Measurements from ENCODE around the gene CDKAL1. TPM values are rescaled to one million over a fixed set of nuclear protein-coding genes. Genes with fewer than 3 reads are reported as not detected.

The CDKAL1 gene
- total and polyA plus RNA-seq, 11 donors, result 3.2 to 14.3 (median 9.3) TPM

GRCh38 chr6:20810727-20811108, 276.5 kb downstream of the CDKAL1 start:
- intact Hi-C loops (cut with DNase I), result no loop called here
- WGBS, 4 donors, result 55 to 64% (median 59%) methylated on average over 3 of the region's 3 CpGs
- ATAC-seq, result peak in 1 of 4 donors; percentile 41
- TF ChIP-seq CTCF (IDR thresholded peaks at IDR 0.05), result no peak
- no peak for TF ChIP-seq POLR2A (IDR thresholded peaks at IDR 0.05)
- Histone ChIP-seq H3K27ac (peak overlapping the region in 5 of 12 donors; percentile 27 to 62 (median 38)), H3K4me3 (no peak overlapping the region), H3K9me3 (peaks cover 0 to 39% (median 11%) of the 10 kb centered on the region in 12 donors), H3K36me3 (no peaks in the 10 kb centered on the region), H3K4me1 (peaks cover 0 to 25% (median 15%) of the 10 kb centered on the region in 12 donors), H3K27me3 (no peaks in the 10 kb centered on the region)
- DNase-seq, result peak in 1 of 5 donors; percentile 30

DNA sequence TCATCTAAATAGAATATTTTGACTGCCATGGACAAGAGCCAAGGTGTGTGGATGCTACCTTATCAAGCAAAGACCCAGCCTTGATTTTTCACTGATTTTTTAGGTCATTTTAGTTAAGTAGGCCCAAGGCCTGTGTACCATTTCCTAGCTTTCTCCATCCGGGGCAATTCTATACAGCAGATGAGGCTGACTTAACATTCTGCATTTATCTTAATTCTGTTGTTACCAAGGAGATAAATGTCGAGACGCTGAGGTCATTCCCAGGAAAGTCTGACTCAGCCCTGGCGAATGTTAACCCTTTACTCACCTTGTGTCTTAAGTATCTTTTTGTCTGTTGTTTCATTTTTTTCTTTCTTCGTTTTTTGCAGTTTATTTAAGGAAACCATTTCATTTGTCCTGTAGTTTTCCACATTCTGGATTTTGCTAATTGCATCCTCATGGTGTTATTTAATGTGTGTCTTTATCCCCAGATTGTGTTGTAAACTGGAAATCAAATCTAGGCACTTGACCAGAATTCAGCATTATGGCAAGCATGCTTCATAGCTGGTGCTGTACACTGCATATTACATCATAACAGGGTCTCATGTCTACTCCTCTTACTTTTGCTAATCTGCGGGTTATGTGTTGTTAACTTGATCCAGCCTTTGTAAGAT, 277.0 kb downstream of the CDKAL1 start:
- H3K4me1 ChIP-seq, result peaks cover 0 to 25% (median 15%) of the 10 kb centered on the region in 12 donors
- DNase-seq, result peak in 1 of 5 donors; percentile 15
- no peaks in the 10 kb centered on the region for H3K36me3 ChIP-seq
- 19 to 26% (median 22%) methylated on average over 6 of the region's 6 CpGs for WGBS, 4 donors
- intact Hi-C loops (cut with DNase I), result no loop called here
- no peak overlapping the region for H3K4me3 ChIP-seq
- no peaks in the 10 kb centered on the region for H3K27me3 ChIP-seq
- H3K27ac ChIP-seq, result peak overlapping the region in 5 of 12 donors; percentile 27 to 62 (median 38)
- peak in 3 of 4 donors; percentile 48 to 90 (median 52) for ATAC-seq
- H3K9me3 ChIP-seq, result peaks cover 0 to 33% (median 9%) of the 10 kb centered on the region in 12 donors
- TF ChIP-seq CTCF (IDR thresholded peaks at IDR 0.05), result no peak
- TF ChIP-seq POLR2A (IDR thresholded peaks at IDR 0.05), result no peak

DNA sequence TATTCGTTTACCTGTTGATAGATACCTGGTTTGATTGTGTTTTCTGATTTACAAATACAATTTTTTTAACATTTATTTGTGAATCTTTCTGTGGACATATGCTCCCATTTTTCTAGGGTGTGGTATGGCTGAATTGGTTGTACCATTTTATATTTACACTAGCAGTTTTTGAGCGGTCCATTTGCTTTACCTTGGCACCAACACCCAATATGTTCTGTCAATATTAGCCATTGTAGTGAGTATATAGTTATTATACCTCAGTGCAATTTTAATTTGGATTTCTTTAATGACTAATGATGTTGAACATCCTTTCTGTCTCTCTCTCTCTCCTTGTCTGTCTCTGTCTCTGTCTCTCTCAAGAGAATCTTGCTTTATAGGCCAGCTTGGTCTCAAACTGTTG, 278.5 kb downstream of the CDKAL1 start:
- no peaks in the 10 kb centered on the region for H3K27me3 ChIP-seq
- H3K9me3 ChIP-seq, result peaks cover 0 to 19% (median 2%) of the 10 kb centered on the region in 12 donors
- no peak for DNase-seq
- no peak overlapping the region for H3K27ac ChIP-seq
- TF ChIP-seq POLR2A (IDR thresholded peaks at IDR 0.05) (no peak), CTCF (IDR thresholded peaks at IDR 0.05) (no peak)
- intact Hi-C loops (cut with DNase I), result no loop called here
- peaks cover 0 to 25% (median 15%) of the 10 kb centered on the region in 12 donors for H3K4me1 ChIP-seq
- WGBS, 4 donors, result 95 to 98% (median 96%) methylated on average over 2 of the region's 2 CpGs
- no peaks in the 10 kb centered on the region for H3K36me3 ChIP-seq
- no peak overlapping the region for H3K4me3 ChIP-seq
- ATAC-seq, result no peak

DNA sequence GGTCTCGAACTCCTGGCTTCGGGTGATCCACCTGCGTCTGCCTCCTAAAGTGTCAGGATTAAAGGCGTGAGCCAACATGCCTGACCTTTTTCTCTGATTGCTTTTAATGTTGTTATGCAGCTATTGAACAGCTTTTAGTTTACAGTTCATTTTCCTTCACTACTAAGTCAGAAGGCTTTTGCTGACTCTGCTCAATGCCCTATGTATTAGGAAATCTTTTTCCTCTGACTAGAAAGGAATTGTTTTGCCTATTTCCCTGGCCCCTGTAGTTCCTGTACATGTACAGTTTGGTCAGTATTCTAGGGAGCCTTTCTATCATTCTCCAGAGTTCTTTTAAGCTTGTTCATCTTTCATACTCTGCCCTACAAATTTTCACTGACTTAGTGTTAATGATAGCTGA, 280.2 kb downstream of the CDKAL1 start:
- WGBS, 4 donors, result 97 to 99% (median 97%) methylated on average over 4 of the region's 4 CpGs
- Histone ChIP-seq H3K9me3 (peaks cover 0 to 19% (median 2%) of the 10 kb centered on the region in 12 donors), H3K36me3 (no peaks in the 10 kb centered on the region), H3K4me1 (peaks cover 0 to 14% (median 8%) of the 10 kb centered on the region in 12 donors), H3K27ac (no peak overlapping the region), H3K4me3 (no peak overlapping the region), H3K27me3 (no peaks in the 10 kb centered on the region)
- TF ChIP-seq CTCF (IDR thresholded peaks at IDR 0.05), result no peak
- no peak for TF ChIP-seq POLR2A (IDR thresholded peaks at IDR 0.05)
- DNase-seq (no peak), ATAC-seq (no peak)
- intact Hi-C loops (cut with DNase I), result no loop called here
